HG03354 (cell line): ENCODE results near the gene TBC1D24.

Source experiments
- ATAC-seq: cut with Tn5 transposase; IDR thresholded peaks from one replicate; pipeline ENCODE4 v1.9.1; 2021; ENCODE audit warnings: mild to moderate bottlenecking; ENCODE audit not compliant: unreplicated experiment, poor library complexity, severe bottlenecking

Gene TBC1D24

DNA sequence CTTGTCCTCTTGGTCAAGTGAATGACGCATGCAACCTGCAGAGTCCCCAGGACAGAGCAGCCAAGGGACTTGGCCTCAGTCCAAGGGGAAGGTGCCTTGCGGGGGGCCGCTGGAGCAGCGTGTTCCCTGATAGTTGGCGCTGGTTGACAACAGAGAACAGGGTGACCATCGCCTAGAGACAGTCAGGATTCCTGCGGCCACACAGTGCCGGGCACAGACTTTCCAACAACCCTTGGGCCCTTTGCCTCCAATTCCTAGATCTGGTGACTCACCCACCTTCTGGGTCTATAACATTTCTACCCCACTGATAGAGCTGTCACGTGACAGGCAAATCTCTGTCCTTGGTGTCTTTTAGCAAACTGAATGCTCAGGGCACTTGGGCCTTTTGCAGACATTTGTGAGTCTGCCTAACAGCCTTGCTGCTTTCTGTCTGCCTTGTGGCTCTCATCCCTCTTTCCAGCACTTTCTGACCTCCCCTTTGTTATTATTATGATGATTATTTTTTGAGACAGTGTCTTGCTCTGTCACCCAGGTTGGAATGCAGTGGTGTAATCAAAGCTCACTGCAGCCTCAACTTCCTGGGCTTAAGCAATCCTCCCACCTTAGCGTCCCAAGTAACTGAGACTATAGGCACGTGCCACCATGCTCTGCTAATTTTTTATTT is 26.9 kb upstream of the TBC1D24 start:
- ATAC-seq, result no peak

GRCh38 chr16:2449118-2449517 is 25.8 kb upstream of the TBC1D24 start:
- no peak for ATAC-seq

DNA sequence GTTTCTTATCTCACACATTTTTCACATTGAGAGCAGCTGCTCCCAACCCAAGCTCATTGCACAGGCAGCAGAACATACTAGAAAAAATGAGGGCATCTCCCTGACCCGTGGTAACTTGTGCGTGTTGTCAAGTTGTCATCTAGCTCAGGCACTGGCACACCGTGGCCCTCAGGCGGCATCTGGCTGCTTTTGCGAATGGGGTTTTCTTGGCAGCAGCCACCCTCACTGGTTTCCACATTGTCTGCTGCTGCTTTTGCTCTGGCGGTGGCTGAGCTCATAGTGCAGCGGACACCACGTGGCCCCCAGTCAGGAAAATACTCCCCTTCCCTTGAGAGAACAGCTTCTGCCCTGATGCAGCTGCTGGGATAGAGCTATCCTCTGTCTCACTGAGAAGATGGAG is 24.4 kb upstream of the TBC1D24 start:
- no peak for ATAC-seq

GRCh38 chr16:2450975-2451381 is 23.9 kb upstream of the TBC1D24 start:
- no peak for ATAC-seq

- no peak for ATAC-seq
Measured at GRCh38 chr16:2451851-2452320, 23.0 kb upstream of the TBC1D24 start.

GRCh38 chr16:2452650-2453049 is 22.3 kb upstream of the TBC1D24 start:
- ATAC-seq, result no peak

DNA sequence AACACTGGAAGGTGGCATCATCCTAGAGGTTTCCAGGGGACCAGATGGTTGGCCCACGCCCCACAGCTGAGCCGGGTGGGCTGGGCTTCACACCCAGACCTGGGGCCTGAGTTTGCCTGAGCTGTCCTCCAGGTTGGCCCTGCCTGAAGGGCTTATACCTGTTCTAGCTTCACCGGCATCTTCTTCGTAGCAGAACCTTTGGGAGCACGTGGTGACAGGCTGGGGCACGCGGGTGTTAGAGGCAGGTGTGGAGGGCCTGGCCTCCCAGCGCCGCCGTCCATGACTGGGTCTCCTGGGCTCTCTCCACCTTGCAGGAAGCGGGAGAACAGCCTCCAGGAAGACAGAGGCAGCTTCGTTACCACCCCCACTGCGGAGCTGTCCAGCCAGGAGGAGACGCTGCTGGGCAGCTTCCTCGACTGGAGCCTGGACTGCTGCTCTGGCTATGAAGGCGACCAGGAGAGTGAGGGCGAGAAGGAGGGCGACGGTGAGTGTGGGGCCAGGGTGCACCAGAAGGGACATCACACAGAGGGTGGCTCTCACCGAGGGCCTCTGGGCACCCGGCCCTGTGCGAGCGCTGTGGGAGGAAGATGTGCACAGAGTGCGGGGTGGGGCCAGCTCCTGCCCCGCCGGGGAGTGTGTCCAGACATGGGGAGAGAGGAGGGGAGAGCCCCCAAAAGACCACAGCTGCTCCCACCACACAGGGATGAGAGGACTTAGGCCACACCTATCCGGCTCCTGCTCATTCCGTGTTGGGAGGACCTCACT is 19.7 kb upstream of the TBC1D24 start:
- ATAC-seq, result no peak

DNA sequence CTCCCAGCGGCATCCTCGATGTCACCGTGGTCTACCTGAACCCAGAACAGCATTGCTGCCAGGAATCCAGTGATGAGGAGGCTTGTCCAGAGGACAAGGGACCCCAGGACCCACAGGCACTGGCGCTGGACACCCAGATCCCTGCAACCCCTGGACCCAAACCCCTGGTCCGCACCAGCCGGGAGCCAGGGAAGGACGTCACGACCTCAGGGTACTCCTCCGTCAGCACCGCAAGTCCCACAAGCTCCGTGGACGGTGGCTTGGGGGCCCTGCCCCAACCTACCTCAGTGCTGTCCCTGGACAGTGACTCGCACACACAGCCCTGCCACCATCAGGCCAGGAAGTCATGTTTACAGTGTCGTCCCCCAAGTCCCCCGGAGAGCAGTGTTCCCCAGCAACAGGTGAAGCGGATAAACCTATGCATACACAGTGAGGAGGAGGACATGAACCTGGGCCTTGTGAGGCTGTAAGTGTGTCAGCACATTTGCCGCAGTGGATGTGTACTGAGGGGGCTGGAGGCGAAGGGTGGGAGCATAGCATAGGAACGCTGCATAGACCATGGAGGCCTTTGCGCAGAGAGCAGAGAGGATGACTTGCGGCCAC is 18.3 kb upstream of the TBC1D24 start:
- no peak for ATAC-seq

DNA sequence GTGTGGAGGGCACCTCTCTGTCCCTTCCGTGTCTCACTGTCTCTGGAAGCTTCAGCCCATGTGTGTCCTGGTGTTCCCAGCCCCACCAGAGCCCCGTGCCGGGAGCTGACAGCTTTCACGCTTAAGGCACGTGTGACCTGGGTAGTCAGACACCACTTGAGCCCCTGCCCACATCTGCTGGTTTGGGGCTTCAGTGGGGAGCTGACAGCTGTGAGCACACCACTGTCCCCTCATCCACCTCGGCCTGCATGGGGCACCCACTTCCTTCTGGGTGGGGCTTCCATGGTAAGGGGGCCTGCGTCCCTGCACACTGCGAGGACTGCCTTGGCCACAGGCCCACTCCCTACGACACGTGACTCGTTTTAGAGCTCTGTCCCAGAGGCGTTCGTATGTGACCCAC is 17.7 kb upstream of the TBC1D24 start:
- no peak for ATAC-seq

DNA sequence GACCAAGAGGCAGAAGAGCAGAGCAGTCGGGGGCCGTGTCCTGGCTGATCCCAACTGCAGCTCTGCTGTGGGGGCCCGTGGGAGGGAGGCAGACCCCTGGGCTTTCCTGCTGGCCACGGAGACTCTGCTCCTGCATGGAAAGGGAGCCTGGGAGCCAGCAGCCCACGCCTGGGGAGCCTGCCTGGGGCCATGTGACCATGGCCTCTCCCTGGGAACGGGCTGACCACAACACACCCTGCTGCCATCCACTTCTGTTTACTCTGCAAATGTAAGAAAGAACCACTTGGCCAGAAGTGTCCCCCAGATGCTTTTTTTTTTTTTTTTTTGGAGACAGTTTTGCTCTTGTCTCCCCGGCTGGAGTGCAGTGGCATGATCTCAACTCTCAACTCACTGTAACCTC is 17.0 kb upstream of the TBC1D24 start:
- ATAC-seq, result no peak

DNA sequence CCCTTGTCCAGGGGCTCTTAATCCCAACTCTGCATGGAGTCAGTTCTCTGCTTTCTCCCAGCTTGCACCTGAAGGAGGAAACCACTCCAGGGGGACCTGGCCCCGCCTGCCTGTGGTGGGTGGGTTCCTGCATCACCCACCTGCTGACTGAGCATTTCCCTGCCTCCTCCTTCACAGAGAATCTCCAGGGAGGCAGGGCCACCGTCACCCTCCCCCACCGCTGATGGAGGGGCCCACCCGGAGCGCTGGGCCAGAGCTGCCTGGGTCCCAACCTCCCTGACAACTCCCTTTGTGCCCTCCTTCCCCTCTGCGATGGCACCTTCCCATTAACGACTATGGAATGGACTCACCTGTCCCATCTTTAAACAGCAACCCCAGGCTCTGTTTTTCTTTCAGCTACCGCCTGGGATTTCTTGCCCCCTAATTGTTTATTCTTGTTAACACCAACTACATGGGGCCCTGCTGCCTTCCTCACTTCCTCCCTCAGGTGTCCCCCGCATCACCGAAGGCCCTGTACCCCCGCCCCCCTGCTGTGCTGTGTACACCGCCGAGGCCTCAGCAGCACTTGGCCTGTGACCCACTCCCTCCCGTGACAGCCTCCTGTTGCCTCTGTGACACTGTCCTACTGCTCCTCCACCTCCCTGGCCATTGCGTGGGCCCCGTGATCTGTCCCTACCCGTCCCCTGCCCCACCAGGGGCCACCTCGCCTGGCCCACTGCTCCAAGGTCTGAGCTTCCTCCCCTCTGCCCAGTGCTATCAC is 15.9 kb upstream of the TBC1D24 start:
- no peak for ATAC-seq

- ATAC-seq, result peak; percentile 90
Measured at GRCh38 chr16:2459647-2460390, 15.1 kb upstream of the TBC1D24 start, which contains the start of gene TEDC2. Gene TEDC2, plus strand, starts transcription at chr16:2460109. Its CDS starts 36 bp downstream, at chr16:2460145.

GRCh38 chr16:2460391-2460713 is 14.6 kb upstream of the TBC1D24 start:
- ATAC-seq, result no peak

- ATAC-seq, result no peak
Measured at GRCh38 chr16:2460916-2461315, 14.0 kb upstream of the TBC1D24 start.

- ATAC-seq, result no peak
Measured at GRCh38 chr16:2462031-2462866, 12.7 kb upstream of the TBC1D24 start.

DNA sequence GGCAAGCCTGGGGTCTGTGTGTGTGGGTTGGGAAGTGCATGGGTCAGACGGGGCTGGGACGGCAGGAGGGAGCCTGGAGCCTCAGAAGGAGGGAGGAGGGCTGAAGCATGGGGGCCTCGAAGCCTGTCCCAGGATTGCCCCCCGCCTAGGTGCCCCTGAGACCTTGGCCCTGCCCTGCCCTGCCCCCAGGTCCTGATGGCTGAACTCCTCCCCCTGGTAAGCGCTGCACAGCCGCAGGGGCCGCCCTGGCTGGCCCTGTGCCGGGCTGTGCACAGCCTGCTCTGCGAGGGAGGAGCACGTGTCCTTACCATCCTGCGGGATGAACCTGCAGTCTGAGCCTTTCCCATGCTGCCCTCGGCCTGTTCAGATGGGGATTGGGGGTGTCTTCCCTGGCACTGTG is 10.6 kb upstream of the TBC1D24 start:
- no peak for ATAC-seq

- ATAC-seq, result no peak
Measured at GRCh38 chr16:2465653-2466415, 9.1 kb upstream of the TBC1D24 start.
